GM18502 (cell line): Measurements from ENCODE around the gene FKBP3.
"Not testable (repeated sequence)": the region's sequence is repeated elsewhere in the genome, so short reads cannot be mapped to it uniquely, and the experiment has no call there.

ENCODE experiments used
- ATAC-seq: cut with Tn5 transposase; IDR thresholded peaks from one replicate; pipeline ENCODE4 v1.9.1; 2021; ENCODE audit warnings: mild to moderate bottlenecking; ENCODE audit not compliant: unreplicated experiment, poor library complexity

FKBP3 gene

DNA sequence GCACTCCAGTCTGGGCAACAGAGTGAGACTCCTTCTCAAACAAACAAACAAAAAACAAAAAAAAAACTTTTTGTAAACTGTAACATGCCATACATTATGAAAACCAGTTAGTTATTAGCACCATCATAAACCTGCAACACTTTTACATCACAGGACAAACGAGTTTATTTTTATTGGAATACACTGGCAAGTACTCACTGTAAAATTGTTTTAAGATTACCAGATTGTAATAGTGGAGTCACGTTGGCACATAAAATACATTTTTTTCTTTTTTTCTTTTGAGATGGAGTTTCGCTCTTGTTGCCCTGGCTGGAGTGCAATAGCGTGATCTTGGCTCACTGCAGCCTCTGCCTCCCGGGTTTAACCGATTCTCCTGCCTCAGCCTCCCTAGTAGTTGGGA lies 15.7 kb downstream of the FKBP3 start:
- no peak for ATAC-seq

DNA sequence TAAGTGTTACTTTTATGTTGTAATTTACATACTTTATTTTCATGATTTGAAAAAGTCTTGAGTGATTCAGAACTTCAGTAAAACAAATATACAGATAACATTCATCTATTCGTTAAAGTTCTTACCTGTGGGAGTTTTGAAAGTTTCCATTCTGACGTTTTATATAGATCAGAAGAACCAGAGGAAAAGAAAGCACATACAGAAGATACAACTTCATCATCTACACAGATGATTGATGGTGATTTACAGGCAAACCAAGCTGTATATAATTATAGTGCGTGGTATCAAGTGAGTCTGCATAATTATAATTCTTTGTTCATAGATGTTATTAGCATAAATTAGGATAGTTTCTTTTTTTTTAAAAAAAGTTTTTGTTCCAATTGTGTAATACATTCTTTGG lies 20.0 kb downstream of the FKBP3 start:
- no peak for ATAC-seq

DNA sequence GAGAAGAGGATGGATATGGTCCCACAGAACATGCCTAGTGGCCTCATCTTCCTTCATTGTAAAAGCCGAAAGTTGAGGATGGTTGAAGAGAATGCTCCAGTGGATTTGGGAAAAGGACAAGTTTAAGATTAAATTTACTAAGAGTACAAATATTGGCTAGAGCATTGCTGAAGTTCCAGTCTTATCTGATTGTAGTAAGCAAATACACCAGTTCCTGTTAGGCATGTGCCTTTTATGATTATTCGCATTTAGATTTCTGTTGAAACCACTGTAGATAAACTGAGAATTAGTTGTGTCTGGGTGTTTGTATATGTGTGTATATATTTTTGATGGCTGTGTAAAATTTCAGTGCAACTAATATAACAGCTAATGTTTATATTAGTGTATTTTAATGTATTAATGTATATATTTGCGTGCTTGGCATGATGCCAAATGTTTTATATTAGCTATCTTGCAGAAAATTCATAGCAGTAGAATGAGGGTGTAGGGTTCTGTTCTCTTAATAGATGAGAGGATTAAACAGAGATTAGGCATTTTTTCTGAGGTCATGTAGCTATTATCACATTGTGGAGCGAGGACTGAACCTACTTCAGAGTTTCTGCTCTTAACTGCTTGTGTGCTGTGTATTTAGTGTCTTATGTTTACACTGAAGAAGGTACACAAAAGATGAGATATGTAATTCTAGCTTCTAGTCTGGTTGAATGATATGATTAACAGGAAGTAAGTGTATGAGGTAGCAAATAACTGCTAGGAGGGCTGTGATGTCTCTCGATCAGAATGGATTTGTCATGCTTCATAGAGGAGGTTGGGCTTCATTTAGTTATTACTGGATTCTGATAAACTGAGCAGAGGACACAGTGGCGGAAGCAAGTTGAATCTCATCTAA lies 21.1 kb downstream of the FKBP3 start:
- no peak for ATAC-seq

DNA sequence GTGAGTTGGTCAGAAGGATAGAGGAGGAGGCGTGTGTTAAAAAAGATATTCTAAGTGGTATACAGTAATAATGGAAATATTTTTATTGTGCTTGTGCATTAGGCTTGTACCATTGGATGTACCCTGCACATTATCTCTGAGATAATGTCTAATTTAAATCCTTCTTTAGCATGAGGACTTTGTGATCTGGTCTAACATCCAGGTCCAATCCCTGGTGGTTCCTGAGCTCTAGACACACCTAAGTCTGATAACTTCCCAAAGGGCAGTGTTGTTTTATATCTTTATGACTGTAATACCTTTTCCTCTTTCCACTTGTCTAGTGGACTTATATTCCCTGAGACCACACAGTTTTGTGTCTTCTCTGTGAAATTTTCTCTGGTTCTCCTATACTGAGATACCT lies 29.7 kb downstream of the FKBP3 start:
- ATAC-seq: no peak

DNA sequence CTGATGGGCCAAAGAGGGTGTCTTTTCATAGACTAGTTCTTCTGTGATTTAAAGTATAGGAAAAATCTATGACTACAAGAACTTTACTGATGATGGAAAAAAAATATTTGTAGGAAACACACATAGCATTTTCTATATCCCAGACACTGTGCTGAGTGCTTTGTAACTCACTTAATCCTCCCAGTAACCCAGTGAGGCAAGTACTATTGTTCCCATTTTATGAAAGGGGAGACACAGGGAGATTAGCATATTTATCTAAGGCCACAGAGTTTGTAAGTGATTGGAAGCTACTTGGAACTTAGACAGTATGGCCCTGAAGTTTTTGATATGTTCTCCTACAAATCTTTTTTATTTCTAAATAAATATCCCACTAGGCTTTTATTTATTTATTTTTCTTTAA lies 30.5 kb downstream of the FKBP3 start:
- ATAC-seq: no peak

DNA sequence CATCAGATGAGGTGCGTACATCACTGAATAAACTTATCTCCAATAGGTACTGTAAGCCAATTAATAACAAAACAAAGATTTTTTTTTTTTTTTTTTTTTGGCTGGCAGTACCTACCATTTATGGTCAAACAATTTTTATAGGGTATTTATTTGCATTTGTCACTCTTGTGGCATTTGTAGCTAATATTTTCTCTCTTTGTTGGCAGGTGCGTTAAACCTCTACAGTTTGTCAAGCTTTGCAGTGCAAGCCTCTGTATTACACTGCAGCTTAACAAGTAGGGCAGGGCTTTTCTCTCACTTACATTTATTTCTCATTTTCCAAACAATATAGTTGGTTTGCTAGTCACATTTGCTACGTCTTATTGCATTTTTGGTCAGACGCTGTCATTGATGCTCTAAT lies 38.1 kb downstream of the FKBP3 start:
- ATAC-seq: no peak

DNA sequence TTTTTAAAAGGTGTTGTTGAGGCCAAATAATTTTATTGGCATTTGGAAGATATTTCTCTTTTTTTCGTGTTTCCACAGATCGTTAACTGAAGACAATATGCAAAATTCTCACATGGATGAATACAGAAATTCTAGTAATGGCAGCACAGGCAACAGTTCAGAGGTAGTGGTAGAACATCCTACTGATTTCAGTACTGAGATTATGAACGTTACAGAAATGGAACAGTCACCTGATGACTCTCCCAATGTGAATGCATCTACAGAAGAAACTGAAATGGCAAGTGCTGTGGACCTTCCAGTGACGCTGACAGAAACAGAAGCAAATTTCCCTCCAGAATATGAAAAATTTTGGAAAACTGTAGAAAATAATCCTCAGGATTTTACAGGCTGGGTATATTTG lies 39.1 kb downstream of the FKBP3 start:
- no peak for ATAC-seq

DNA sequence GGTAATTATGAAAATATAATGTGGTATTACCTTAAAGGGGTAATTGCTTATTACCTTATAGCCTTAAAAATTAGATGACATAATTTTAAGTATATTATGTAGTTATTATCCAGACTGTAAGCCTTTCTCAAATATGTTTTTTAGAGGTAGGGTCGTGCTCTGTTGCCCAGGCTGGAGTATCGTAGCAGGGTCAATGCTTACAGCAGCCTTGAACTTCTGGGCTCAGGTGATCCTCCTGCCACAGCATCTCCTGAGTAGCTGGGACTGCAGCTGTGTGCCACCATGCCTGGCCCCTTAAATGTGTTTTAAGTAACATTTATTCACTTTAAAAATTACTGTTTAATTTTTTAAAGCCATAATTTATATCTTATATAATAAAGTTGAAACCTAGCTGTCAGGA lies 40.0 kb downstream of the FKBP3 start:
- no peak for ATAC-seq

DNA sequence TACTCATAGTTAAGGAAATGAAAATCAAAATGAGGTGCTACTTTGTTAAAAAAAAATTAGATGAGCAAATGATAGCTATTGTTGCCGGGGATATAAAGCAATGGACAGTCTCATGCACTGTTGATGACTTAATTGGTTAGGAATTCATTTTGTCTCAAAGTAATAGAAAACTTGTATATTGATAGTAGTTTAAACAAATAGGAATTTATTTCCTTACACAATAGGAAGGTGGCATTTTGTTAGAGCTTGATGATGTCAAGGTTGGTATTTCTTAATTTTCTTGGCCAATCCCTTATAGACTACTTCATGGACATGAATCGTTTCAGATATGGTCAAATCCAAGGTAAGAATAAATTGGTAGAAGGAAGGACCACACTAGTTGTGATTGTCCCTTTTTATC lies 42.6 kb downstream of the FKBP3 start:
- ATAC-seq: no peak

DNA sequence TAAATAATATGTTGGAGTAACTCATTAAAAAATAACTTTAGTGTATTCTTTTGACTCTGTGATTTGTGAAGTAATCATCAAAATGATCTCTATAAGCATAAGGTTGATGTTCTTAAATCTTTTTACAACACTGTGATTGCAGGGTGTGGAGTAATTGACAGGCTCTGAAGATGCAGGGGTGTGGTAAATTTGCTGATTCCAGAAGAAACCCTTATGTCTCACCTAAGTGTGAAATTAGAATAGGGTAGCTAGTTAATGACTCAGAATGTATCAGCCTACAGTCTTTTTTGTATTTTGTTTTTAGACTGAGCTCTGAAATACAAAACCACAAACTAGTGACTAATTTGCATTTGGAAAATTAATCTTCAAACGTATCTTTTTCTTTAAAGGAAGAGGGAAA lies 44.5 kb downstream of the FKBP3 start:
- peak; percentile 87 for ATAC-seq

DNA sequence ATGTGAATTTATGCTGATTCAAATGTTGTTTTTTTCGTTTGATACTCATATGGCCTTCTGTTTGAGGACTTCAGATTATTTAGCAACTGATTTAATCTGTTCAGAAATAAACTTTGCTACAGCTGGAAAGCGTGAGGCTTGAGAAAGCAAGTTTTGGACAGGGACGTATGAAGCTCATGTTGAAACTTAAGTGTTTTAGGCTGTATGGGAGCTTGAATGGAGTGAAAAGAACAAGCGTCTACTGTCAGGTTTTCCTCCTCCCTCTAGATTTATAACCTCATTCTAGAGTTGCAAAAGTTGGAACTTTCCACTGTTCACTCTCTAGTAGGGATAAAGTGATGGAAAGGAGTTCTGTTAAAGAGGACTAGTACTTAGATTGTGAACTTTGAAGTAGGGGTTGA lies 49.3 kb downstream of the FKBP3 start:
- no peak for ATAC-seq

DNA sequence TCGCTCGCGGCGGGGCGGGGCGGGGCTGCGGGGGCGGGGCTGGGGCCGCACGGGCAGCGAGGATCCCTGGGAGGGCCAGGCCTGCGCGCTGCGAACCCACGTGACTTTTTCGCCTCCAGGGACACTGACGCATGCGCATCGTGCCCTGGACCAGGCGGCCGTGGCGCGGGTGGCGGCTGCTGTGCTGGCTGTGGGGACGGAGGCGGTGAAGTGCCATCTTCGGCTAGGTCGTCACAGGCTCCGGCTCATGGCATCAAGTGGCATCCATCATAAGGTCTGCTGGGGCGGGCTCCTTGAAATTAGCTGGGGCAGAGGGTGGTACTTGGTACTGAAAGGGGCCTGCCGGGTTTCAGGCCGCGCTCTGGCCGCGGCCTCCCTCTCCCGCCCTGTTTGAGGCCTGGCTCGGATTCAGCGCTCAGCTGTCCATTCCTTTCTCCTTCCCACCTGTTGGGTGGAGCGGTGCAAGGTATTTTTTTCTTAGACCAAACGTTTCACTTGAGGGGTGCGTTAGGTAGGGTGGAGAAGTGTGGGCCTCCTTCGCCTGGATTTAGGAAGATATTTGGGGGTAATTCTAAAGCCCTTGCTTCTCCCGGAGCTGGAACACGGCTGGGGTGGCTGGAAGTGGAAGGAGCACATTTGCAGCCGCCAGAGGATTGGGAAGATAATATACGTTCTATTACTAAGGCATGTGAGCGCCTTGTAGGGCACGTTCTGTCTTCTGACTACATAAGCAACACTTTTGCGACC lies 50.1 kb downstream of the FKBP3 start, which contains the start of gene PRPF39:
PRPF39 (plus strand) TSS at position 141 of the 747 bp plus-strand sequence. CDS start 11,124 bp downstream, outside the sequence.
- peak; percentile 95 for ATAC-seq

DNA sequence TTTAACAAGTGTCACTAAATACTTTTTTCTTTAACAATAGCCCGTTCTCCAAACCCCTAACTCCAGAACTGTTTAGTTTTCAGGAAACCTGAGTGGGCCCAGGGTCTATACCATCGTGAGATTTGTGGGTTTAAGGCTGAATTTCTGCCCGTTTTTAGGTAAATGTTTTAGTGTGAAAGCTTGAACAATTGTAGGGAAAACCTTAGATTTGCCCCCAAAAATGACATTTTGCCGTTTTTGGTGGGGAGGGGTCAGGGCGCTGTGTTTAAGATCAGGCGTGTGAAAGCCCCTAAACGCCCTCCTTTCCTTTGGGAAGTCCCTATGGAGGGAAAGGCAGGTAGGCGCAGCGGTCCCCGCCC lies 50.7 kb downstream of the FKBP3 start:
- ATAC-seq: no peak

DNA sequence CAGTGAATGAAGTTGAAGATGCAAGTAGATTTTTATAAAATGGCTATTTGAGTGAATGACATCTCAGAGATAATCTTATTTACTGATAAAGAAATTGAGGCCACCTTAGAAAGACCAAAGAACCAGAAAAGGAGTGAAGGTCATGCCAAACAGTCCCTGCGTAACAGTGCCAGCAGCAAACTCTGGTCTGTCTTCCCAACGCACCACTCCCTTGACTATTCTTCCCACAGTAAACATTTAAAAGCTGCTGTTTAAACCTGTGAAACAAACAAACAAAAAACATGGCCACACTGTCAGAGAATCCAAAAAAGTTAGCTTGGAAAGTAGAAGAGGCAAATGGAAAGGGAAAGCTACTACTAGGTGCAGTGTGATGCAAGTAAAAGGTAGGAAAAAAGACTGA lies 51.9 kb downstream of the FKBP3 start:
- ATAC-seq: no peak

DNA sequence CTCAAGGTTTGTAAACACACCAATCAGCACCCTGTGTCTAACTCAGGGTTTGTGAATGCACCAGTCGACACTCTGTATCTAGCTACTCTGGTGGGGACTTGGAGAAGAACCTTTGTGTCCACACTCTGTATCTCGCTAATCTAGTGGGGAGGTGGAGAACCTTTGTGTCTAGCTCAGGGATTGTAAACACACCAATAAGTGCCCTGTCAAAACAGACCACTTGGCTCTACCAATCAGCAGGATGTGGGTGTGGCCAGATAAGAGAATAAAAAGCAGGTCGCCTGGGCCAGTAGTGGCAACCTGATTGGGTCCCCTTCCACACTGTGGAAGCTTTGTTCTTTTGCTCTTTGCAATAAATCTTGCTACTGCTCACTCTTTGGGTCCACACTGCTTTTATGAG lies 53.2 kb downstream of the FKBP3 start:
- not testable (repeated sequence) for ATAC-seq

DNA sequence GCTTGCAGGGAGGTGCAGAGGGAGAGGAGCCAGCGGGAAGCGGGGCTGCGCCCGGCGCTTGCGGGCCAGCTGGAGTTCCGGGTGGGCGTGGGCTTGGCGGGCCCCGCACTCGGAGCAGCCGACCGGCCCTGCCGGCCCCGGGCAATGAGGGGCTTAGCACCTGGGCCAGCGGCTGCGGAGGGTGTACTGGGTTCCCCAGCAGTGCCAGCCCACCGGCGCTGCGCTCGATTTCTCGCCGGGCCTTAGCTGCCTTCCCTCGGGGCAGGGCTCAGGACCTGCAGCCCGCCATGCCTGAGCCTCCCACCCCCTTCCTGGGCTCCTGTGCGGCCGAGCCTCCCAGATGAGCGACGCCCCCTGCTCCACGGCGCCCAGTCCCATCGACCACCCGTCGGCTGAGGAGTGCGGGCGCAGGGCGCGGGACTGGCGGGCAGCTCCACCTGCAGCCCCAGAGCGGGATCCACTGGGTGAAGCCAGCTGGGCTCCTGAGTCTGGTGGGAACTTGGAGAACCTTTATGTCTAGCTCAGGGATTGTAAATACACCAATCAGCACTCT lies 53.8 kb downstream of the FKBP3 start:
- not testable (repeated sequence) for ATAC-seq

DNA sequence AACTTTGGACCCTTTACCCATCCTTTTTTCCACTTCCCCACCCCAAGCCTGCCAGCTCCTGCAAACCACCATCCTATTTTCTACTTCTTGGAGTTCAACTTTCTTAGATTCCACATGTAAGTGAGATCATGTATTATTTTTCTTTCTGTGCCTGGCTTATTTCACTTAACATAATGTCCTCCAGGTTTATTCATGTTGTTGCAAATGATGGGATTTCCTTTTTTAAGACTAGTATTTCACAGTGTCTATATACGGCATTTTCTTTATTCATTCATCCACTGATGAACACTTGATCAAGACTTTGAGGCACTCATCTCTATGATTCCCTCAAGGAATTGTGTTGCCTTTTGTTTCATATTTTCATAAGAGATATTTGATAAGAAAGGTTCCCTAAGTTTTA lies 56.0 kb downstream of the FKBP3 start:
- ATAC-seq: no peak

DNA sequence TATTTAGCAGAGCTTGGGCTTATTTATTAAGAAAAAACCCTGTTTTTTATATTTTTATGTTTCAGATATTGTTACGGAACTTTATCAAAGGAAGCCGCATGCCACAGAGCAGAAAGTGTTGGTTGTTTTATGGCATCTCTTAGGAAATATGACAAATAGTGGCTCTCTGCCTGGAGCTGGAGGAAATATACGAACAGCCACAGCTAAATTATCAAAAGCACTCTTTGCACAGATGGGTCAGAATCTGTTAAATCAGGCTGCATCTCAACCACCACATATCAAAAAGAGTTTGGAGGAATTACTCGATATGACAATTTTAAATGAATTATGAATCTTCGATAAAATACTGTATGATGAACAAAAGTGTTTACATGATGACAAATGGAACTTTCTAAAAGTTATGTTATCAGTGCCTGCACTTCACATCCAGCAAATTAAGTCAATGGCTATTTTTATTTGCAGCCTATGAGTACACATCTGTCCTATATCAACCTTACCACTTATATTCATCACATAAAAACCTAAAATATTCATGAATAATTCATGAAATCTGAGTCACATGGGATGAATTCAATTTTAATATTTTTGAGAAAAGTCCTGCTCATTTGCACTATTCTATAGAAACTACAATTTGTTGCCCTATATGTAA lies 60.9 kb downstream of the FKBP3 start:
- no peak for ATAC-seq

DNA sequence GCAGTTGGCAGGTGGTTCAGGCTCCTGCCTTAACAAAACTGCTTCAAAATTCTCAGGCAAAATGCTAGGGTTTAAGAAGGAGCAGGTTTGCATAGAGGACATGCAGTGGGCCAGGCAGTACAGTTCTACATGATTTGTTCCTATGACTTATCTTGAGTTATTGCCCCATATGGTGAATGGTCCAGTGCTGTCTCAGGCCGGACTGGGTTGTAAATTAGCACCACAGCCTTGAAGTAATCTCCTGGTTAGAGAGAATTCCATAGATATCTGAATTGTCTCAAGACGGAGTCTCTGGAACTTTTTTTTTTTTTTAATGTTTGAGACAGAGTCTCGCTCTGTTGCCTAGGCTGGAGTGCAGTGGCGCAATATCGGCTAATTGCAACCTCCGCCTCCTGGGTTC lies 62.2 kb downstream of the FKBP3 start:
- no peak for ATAC-seq

DNA sequence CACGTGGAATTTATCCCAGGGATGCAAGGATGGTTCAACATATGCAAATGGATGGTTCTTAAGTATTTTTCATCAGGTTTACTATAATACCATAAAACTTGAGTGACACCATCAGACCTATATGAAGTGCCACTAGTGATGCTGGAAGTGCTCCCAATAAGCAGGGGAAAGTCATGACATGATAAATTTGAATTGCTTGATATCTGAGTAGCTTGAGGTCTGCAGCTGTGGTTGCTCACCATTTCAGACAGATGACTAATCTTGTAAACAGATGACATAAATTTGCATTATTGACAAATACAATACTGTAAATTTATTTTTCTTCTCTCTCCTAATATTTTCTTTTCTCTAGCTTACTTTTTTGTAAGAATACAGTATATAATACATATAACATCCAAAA lies 64.1 kb downstream of the FKBP3 start:
- no peak for ATAC-seq

DNA sequence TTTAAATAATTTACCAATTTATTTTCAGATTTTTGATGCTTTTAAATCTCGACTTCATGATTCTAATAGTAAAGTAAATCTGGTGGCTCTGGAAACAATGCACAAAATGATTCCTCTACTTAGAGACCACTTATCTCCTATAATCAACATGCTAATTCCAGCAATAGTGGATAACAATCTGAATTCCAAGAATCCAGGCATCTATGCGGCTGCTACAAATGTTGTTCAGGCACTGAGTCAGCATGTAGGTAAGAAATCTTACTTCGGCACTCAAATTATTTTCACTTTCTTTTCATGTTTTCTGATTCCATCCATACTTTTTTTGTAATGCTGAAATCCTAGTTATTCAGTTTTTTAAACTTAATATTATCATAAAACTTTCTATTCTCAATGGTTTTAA lies 65.9 kb downstream of the FKBP3 start:
- no peak for ATAC-seq
